ENCODE data around the gene PHACTR4.

- TF ChIP-seq EZH2 (IDR thresholded peaks at IDR 0.05; ENCODE audit: low read length, unreplicated experiment), result no peak
- TF ChIP-seq CTCF (conservative IDR thresholded peaks at IDR 0.05; ENCODE audit: low read depth, low read length), result no peak
These were observed 88.1 kb downstream of the PHACTR4 start for GRCh38 chr1:28457678-28458077.
